KOPT-K1 (cell line): ENCODE results near the gene NUDT4.

Experiments used
- H3K27ac ChIP-seq: fragments of 200-600 bp; sonication (generic); 2 replicates; pipeline ENCODE4 v1.5.1; 2016; ENCODE audit warnings: antibody characterized with exemption, mild to moderate bottlenecking, low read depth, low read length; ENCODE audit not compliant: poor library complexity, severe bottlenecking
- H3K36me3 ChIP-seq: fragments of 200-600 bp; sonication (generic); 2 replicates; pipeline ENCODE4 v1.5.1; 2017; ENCODE audit warnings: antibody characterized with exemption, mild to moderate bottlenecking, low read length, moderate library complexity; ENCODE audit not compliant: insufficient read depth
- H3K9me3 ChIP-seq: fragments of 200-600 bp; sonication (generic); 2 replicates; pipeline ENCODE4 v1.5.1; 2017; ENCODE audit warnings: antibody characterized with exemption, low read length, mild to moderate bottlenecking; ENCODE audit not compliant: insufficient read depth, poor library complexity, severe bottlenecking

Gene NUDT4

DNA sequence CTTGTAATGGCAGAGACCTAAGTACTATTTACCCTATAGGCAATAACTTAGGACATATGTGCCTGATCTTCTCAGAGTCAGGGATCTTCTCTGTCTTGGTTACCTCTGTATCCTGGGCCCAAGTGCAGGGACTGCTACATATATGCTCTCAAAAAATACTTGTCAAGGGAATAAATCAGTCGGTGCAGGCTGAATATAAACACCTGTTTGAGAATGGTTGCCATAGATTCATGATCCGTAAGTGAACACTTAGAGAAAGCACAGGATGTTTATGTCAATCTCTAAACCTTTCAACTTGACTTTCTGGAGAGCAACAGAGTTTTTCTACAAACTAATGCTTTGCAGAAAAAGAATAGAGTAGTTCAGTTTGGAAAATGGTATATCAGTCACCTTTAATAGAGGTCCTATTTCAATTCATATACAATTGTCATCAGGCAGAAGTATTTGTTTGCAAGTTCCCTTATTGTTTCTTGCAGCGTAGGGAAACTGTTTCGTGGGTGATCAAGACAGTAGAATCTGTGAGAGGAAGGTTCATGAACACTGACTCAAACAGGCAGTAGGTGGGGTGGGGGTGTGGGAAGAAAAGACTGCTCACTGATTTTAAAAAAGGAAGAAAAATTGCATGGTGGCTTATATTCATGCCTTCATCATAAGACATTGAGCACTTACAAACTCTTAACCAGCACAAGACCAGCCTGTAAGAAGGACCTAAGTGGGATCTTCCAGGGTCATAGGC, 70.0 kb downstream of the NUDT4 start:
- Histone ChIP-seq H3K27ac (no peak overlapping the region), H3K36me3 (no peaks in the 10 kb centered on the region), H3K9me3 (no peaks in the 10 kb centered on the region)

DNA sequence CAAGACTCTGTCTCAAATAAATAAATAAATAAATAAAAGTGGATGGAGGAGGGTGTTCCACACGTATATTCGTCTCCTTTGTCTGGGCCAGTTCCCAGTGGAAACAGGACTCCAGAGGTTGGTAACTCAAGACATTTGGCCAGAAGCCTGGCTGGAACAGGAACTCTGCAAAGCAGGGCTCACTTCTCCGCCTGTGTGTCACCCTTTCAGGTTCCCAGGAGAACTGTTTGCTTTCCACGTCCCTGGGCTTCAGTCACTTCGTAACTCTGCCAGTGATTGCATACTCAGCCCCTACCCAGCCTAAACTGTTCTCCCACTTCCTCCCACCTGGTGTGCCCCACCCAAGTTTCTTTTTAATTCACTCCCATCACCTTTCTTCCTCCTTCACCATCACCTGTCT, 71.1 kb downstream of the NUDT4 start:
- Histone ChIP-seq H3K9me3 (no peaks in the 10 kb centered on the region), H3K27ac (no peak overlapping the region), H3K36me3 (no peaks in the 10 kb centered on the region)

DNA sequence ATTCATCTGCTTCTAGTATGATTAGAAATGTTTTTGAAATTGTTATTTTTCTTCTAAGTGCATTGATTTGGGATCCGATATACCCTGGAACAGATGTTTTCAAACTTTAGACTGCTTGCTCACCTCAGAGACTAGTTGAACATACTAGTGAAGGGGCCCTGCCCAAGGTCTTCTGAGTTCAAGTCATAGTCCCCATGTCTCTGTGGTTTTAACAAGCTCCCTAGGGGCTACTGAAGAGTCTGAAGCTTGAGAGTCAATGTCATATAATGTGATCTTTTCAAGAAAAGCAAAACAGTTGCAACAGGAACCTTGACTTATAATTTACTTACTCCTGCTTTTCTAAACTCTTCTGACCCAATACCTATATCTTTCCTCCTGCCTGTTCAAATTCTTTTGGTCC, 71.6 kb downstream of the NUDT4 start:
- Histone ChIP-seq H3K27ac (no peak overlapping the region), H3K9me3 (no peaks in the 10 kb centered on the region), H3K36me3 (no peaks in the 10 kb centered on the region)

DNA sequence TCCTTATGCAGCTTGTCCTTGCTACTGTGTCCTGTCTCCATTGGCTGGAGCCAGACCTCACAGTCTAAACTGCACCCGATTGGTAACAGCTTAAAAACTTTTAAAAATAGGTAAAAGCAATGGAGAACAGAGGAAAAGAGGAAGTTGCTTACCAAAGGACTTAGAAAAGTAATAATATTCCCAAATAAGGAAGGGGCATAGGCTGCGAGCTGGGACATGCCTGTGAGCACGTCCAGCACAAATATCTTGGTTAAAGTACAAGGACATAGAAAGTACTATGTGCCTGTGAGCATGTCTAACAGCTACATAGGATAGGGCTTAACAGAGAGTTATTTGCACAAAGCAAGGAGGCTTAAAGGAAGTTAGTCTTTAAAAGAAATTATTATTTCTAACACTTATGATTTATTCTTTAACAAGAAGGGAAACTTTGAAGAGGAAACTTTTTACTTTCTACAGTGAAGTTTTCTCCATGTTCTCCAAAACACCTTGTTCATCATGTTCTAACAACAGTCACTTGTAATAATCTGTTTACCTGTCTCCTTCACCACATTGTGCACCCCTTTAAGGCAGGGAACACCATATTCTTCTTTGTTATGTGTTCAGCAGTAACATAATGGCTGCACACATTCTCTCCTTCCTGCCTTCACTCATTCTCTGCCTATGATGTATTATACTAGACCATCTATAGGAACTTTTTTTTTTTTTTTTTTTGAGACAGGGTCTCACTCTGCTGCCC, 73.9 kb downstream of the NUDT4 start:
- H3K36me3 ChIP-seq = no peaks in the 10 kb centered on the region
- no peaks in the 10 kb centered on the region for H3K9me3 ChIP-seq
- H3K27ac ChIP-seq = no peak overlapping the region

DNA sequence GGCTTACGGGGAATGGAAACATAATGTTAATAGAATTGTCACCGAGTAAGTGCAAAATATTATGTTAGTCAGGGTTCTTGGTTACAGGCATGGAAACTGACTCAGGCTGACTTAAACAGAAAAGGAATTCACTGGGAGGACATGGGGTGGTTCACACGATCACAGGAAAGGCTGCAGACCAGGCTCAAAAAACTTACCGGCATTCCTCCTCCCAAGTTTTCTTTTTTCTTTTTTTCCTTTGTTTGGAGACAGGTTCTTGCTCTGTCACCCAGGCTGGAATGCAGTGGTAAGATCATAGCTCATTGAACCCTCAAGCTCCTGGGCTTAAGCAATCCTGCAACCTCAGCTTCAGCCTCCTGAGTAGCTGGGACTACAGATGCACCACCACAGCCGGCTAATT, 75.9 kb downstream of the NUDT4 start:
- Histone ChIP-seq H3K27ac (no peak overlapping the region), H3K36me3 (no peaks in the 10 kb centered on the region), H3K9me3 (no peaks in the 10 kb centered on the region)

DNA sequence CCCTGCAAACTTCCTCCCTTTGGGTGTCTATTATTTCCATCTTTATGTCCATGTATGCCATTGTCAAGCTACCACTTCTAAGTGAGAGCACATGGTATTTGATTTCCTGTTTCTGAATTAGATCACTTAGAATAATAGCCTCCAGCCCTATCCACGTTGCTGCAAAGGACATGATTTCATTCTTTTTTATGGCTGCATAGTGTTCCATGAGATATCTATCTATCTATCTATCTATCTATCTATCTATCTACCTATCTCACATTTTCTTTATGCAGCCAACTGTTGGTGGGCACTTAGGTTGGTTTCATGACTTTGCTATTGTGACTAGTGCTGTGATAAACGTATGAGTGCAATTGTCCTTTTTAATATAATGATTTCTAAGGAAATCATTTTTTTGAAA, 78.4 kb downstream of the NUDT4 start:
- Histone ChIP-seq H3K9me3 (no peaks in the 10 kb centered on the region), H3K36me3 (no peaks in the 10 kb centered on the region), H3K27ac (no peak overlapping the region)
